Epithelial cell of alveolus of lung (primary cell): ENCODE results near the gene DSCAML1. TPM values are rescaled to one million over a fixed set of nuclear protein-coding genes. Genes with fewer than 3 reads are reported as not detected.

Source experiments
- total RNA-seq: library from RNA; depleted of rRNA; stranded (reverse); fragments of >200 nt; gene quantifications from 2 replicates; pipeline ENCODE4 v1.2.1, GENCODE V29; 2015

The DSCAML1 gene
- not detected in 2 replicates for total RNA-seq

DNA sequence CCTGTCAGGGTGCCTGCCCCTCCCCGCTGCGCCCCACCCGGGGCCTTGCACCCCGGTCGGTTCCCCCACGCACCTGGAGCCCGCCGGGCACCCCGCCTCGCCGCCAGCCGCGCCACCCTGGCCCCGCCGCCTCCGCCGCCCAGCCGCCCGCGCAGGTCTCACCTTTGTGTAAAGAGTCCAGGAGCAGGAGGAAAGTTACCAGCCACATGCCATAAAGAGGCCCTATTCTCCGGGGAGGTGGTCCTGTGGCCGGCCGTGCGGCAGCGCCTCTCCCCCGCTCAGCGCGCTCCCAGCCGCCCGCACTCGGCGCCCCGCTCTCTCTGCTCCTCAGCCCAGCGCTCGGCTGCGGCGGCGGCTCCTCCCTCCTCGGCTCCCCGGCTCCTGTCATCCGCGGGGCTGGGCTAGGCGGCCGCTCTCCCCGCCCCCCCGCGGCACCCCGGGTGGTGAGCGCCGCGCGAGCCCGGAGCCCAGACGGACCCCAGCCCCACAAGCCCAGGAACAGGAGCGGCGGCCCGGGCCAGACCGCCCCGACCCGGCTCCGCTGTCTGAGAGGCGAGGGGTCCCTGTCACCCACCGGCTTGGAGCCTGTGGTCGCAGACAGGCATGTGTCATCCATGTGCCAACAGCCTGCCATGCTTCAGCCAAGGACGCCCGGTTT lies at the start of gene DSCAML1:
Gene DSCAML1 (minus strand): TSS at position 345 of the 658 bp plus-strand sequence. CDS start 137 bp downstream, at position 208.

GRCh38 chr11:117824571-117825537 lies 27.8 kb upstream of the DSCAML1 start, which contains the start of gene FXYD2:
Gene FXYD2 (minus strand): TSS chr11:117824744. CDS start chr11:117824678, 66 bp downstream.

Other genes with a start within 250 kb of the DSCAML1 start
- gene FXYD2, start 27.5 kb upstream of the DSCAML1 start, total RNA-seq: 0.26 TPM in 1 of 2 replicates, not detected in the other
- 17.4 and 21.6 TPM in 2 replicates for gene FXYD6, start 79.4 kb upstream of the DSCAML1 start, total RNA-seq
- not detected in 2 replicates for gene TMPRSS13, start 132.2 kb upstream of the DSCAML1 start, total RNA-seq
- under 0.01 TPM in 1 of 2 replicates, not detected in the other for gene IL10RA, start 189.2 kb upstream of the DSCAML1 start, total RNA-seq